HG03097 (cell line): Measurements from ENCODE around the gene OLFM1.

ENCODE experiments used
- ATAC-seq: cut with Tn5 transposase; IDR thresholded peaks from one replicate; pipeline ENCODE4 v1.9.1; 2021; ENCODE audit not compliant: unreplicated experiment, low FRiP score

Gene OLFM1

GRCh38 chr9:135075234-135076142, 12.0 kb upstream of the OLFM1 start:
- ATAC-seq, result no peak

- no peak for ATAC-seq
Observed at GRCh38 chr9:135076143-135076875, 11.2 kb upstream of the OLFM1 start.

GRCh38 chr9:135076876-135077430, 10.5 kb upstream of the OLFM1 start:
- ATAC-seq, result no peak

GRCh38 chr9:135077497-135078200, 9.8 kb upstream of the OLFM1 start:
- no peak for ATAC-seq

GRCh38 chr9:135078361-135078821, 9.1 kb upstream of the OLFM1 start:
- no peak for ATAC-seq

- ATAC-seq, result no peak
Observed at GRCh38 chr9:135079018-135079417, 8.4 kb upstream of the OLFM1 start.

GRCh38 chr9:135079676-135080075, 7.8 kb upstream of the OLFM1 start:
- ATAC-seq, result no peak

GRCh38 chr9:135080286-135081263, 6.9 kb upstream of the OLFM1 start:
- no peak for ATAC-seq

GRCh38 chr9:135081264-135081660, 6.2 kb upstream of the OLFM1 start:
- no peak for ATAC-seq

- ATAC-seq, result no peak
Observed at GRCh38 chr9:135081731-135082130, 5.7 kb upstream of the OLFM1 start.

GRCh38 chr9:135082536-135082935, 4.9 kb upstream of the OLFM1 start:
- no peak for ATAC-seq

- ATAC-seq, result no peak
Observed at GRCh38 chr9:135083241-135083810, 4.1 kb upstream of the OLFM1 start.

- ATAC-seq, result no peak
Observed at GRCh38 chr9:135083831-135084230, 3.6 kb upstream of the OLFM1 start.

GRCh38 chr9:135084262-135084661, 3.2 kb upstream of the OLFM1 start:
- ATAC-seq, result no peak

GRCh38 chr9:135084881-135085760, 2.3 kb upstream of the OLFM1 start:
- no peak for ATAC-seq

GRCh38 chr9:135085830-135086546, 1.5 kb upstream of the OLFM1 start:
- ATAC-seq, result no peak

- ATAC-seq, result no peak
Observed at GRCh38 chr9:135086597-135087488, 625 bp upstream of the OLFM1 start.
